Astrocyte (in vitro differentiated cells and primary cell): ENCODE data around the gene ZFAND5.

Experiments used
- EZH2 ChIP-seq: IDR thresholded peaks from 2 replicates; pipeline ENCODE4 v1.6.1; 2012; ENCODE audit warnings: mild to moderate bottlenecking, low read length, inconsistent platforms; ENCODE audit not compliant: insufficient read depth
- TF ChIP-seq, protein P1 (sequence below): IDR thresholded peaks from 2 replicates; pipeline ENCODE4 v1.5.1; 2011; ENCODE audit warnings: low read depth, mild to moderate bottlenecking, inconsistent platforms, low read length, moderate library complexity; ENCODE audit not compliant: insufficient read depth

DNA sequence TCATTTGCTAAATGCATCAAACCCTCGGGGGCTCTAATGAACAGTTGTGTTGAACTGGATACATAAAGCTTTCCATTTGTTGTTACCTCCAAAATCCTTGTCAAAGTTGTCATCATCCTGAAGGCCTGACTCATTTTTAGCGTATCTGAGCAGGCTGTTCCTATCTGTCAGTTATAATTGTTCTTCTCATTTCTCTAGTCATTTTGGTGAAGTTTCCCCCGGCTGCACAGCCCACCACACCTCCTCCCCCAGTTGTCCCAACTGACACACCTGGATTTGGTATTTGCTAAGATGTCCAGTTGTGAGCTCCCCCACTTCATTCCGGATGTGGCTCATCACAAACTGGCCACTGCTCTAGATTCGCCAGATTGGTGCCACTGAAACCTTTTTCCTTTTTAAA, 27.7 kb downstream of the ZFAND5 start:
- TF ChIP-seq, protein P1, sequence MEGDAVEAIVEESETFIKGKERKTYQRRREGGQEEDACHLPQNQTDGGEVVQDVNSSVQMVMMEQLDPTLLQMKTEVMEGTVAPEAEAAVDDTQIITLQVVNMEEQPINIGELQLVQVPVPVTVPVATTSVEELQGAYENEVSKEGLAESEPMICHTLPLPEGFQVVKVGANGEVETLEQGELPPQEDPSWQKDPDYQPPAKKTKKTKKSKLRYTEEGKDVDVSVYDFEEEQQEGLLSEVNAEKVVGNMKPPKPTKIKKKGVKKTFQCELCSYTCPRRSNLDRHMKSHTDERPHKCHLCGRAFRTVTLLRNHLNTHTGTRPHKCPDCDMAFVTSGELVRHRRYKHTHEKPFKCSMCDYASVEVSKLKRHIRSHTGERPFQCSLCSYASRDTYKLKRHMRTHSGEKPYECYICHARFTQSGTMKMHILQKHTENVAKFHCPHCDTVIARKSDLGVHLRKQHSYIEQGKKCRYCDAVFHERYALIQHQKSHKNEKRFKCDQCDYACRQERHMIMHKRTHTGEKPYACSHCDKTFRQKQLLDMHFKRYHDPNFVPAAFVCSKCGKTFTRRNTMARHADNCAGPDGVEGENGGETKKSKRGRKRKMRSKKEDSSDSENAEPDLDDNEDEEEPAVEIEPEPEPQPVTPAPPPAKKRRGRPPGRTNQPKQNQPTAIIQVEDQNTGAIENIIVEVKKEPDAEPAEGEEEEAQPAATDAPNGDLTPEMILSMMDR = no peak
- TF ChIP-seq EZH2 = no peak
